Ascending aorta (tissue), 2 donors: Measurements from ENCODE around the gene CDR2L. TPM values are rescaled to one million over a fixed set of nuclear protein-coding genes. Genes with fewer than 3 reads are reported as not detected.

Source experiments
- DNase-seq, 2 donors: peaks; one replicate each; pipeline ENCODE4 v3.0.0-alpha.2; 2019; ENCODE audit warnings: low spot score in 2 of 2
- H3K27ac ChIP-seq, 2 donors: fragments of 200-600 bp; sonication (generic); one replicate each; pipeline ENCODE4 v1.5.1; 2016 to 2017; ENCODE audit warnings: mild to moderate bottlenecking in 1 of 2
- H3K27me3 ChIP-seq: fragments of 200-600 bp; sonication (generic); one replicate; pipeline ENCODE4 v1.5.1; 2017
- H3K36me3 ChIP-seq, 2 donors: fragments of 200-600 bp; sonication (generic); one replicate each; pipeline ENCODE4 v1.5.1; 2016
- H3K4me1 ChIP-seq, 2 donors: fragments of 200-600 bp; sonication (generic); one replicate each; pipeline ENCODE4 v1.5.1; 2016 to 2017; ENCODE audit warnings: mild to moderate bottlenecking in 1 of 2
- H3K4me3 ChIP-seq, 2 donors: fragments of 200-600 bp; sonication (generic); one replicate each; pipeline ENCODE4 v1.5.1; 2016 to 2017; ENCODE audit warnings: mild to moderate bottlenecking in 1 of 2
- H3K9me3 ChIP-seq, 2 donors: fragments of 200-600 bp; sonication (generic); one replicate each; pipeline ENCODE4 v1.5.1; 2016
- CTCF ChIP-seq, 3 experiments: fragments of 200-600 bp in 2 of 3; fragments of 450-650 bp in 1 of 3; sonication (generic) in 2 of 3; IDR thresholded peaks; one replicate each; pipeline ENCODE4 v1.5.1; 2016 to 2019; ENCODE audit warnings: antibody characterized with exemption in 3 of 3, mild to moderate bottlenecking in 1 of 3, moderate library complexity in 1 of 3
- intact Hi-C: fragments of 100-400 bp; cut with DNase I; formaldehyde crosslinking; loops from one replicate; pipeline ENCODE4 v1.15.1; 2023
- total RNA-seq: library from RNA; depleted of rRNA; stranded (reverse); fragments of >200 nt; gene quantifications from one replicate; pipeline ENCODE4 v1.1.0, GENCODE V29; 2016

The CDR2L gene
- total RNA-seq, 1 donor from 2014 or later = 54.7 TPM

GRCh38 chr17:75030161-75030560 lies 42.7 kb downstream of the CDR2L start:
- no peak for TF ChIP-seq CTCF (IDR thresholded peaks at IDR 0.05)
- intact Hi-C loops = loop anchor here (5.0 to 10.0 kb wide), 3 partner anchors 152 to 1235 kb away; partner anchors contain the start of genes CASKIN2, SUMO2, TSEN54 and UBALD2

DNA sequence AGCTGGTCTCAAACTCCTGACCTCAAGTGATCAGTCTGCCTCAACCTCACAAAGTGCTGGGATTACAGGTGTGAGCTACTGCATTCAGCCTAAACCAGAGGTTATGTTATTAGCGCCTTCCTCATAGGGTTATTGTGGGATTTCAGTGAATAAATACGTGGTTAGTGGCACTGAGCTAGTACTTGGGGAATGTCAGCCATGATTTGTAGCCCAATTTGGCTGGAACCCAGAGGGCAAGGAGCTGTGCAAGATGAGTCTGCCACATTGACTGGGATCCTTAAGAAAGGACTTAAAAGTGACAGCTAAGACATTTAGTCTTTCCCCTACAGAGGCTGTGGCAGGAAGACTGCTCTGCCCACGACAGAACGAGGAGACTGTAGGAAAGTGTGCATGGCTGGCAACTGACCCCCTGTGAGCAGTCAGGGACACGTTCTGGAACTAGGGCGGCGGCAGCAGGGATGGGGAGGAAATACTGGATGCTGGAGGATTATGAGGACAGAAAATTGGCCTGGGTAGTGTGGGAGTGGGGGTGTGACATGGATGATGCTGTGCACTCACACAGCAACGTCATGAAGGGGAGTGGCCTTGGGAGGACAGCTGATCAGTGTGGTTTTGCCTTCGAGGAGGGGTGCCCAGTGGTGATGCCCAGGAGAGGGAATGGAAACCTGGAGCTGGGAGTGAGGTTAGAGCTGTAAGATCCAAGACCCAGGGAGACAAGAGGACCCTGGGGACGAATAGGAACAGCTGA lies 44.7 kb downstream of the CDR2L start:
- intact Hi-C loops = loop anchor here (1.0 to 10.0 kb wide), 5 partner anchors 20 to 1233 kb away; partner anchors contain the start of genes CASKIN2, MRPL58, SUMO2 and TSEN54
- no peaks in the 10 kb centered on the region for H3K27me3 ChIP-seq
- peak; percentile 75 to 94 for DNase-seq
- H3K36me3 ChIP-seq = no peaks in the 10 kb centered on the region
- H3K27ac ChIP-seq = peak overlapping the region; percentile 91 to 95
- H3K9me3 ChIP-seq = no peaks in the 10 kb centered on the region
- H3K4me1 ChIP-seq = peaks cover 0 to 19% of the 10 kb centered on the region in 2 donors
- no peak for TF ChIP-seq CTCF (IDR thresholded peaks at IDR 0.05)
- peak overlapping the region; percentile 37 to 79 for H3K4me3 ChIP-seq

More at GRCh38 chr17:75030161-75030560, 42.7 kb downstream of the CDR2L start:
- Histone ChIP-seq H3K27me3 (no peaks in the 10 kb centered on the region), H3K4me1 (peaks cover 0 to 14% of the 10 kb centered on the region in 2 donors), H3K4me3 (no peak overlapping the region), H3K27ac (no peak overlapping the region), H3K9me3 (no peaks in the 10 kb centered on the region), H3K36me3 (no peaks in the 10 kb centered on the region)
- DNase-seq = no peak

GRCh38 chr17:75032720-75033280 lies 45.4 kb downstream of the CDR2L start:
- TF ChIP-seq CTCF (IDR thresholded peaks at IDR 0.05) = no peak
- no peaks in the 10 kb centered on the region for H3K27me3 ChIP-seq
- no peaks in the 10 kb centered on the region for H3K9me3 ChIP-seq
- no peaks in the 10 kb centered on the region for H3K36me3 ChIP-seq
- H3K4me3 ChIP-seq = peak overlapping the region; percentile 37 to 79
- peak in 1 of 2 donors; percentile 80 for DNase-seq
- peak overlapping the region; percentile 91 to 95 for H3K27ac ChIP-seq
- peaks cover 0 to 19% of the 10 kb centered on the region in 2 donors for H3K4me1 ChIP-seq
- intact Hi-C loops = loop anchor here (1.0 to 10.0 kb wide), 5 partner anchors 20 to 1232 kb away; partner anchors contain the start of genes CASKIN2, MRPL58, SUMO2 and TSEN54

GRCh38 chr17:75033346-75034235 lies 46.2 kb downstream of the CDR2L start:
- Histone ChIP-seq H3K27ac (peak overlapping the region; percentile 91 to 95), H3K9me3 (no peaks in the 10 kb centered on the region), H3K4me1 (peaks cover 0 to 19% of the 10 kb centered on the region in 2 donors), H3K4me3 (peak overlapping the region; percentile 76 to 79), H3K27me3 (no peaks in the 10 kb centered on the region), H3K36me3 (peaks cover 4 to 8% of the 10 kb centered on the region in 2 donors)
- DNase-seq = peak; percentile 77 to 97
- intact Hi-C loops = loop anchor here (5.0 to 10.0 kb wide), 3 partner anchors 149 to 1231 kb away; partner anchors contain the start of genes CASKIN2, SUMO2, TSEN54 and UBALD2
- TF ChIP-seq CTCF (IDR thresholded peaks at IDR 0.05) = no peak
